ENCODE measurements around the gene MYZAP. TPM values are rescaled to one million over a fixed set of nuclear protein-coding genes. Genes with fewer than 3 reads are reported as not detected.

The MYZAP gene
- total RNA-seq, 1 experiment from 2014 or later, result 0.63 TPM

GRCh38 chr15:57681011-57681410, 89.3 kb downstream of the MYZAP start:
- Mint-ChIP-seq H3K27me3 (ENCODE audit: low read depth) (no peaks in the 10 kb centered on the region), H3K4me1 (0 out of 4 replicates have a peak, but pooled peaks cover 3% of the 10 kb centered on the region in 2 experiments), H3K9me3 (no peaks in the 10 kb centered on the region), H3K4me3 (no peak overlapping the region), H3K27ac (no peak overlapping the region), H3K36me3 (ENCODE audit: insufficient read depth in 1 of 3, low read depth in 3 of 3) (no peaks in the 10 kb centered on the region)
- no peak overlapping the region for H2BK120ac ChIP-seq (ENCODE audit: low read depth, low read length, poor library complexity, severe bottlenecking)
- H3K79me1 ChIP-seq (ENCODE audit: insufficient read depth, low read depth, low read length, poor library complexity, severe bottlenecking), result no peaks in the 10 kb centered on the region
- H2AFZ ChIP-seq (ENCODE audit: low read length), result no peak overlapping the region
- no peak overlapping the region for H4K91ac ChIP-seq (ENCODE audit: insufficient read length, low read depth, low read length)
- H4K8ac ChIP-seq (replicated peaks; ENCODE audit: insufficient read length, low read depth, low read length), result no peak overlapping the region
- no peak overlapping the region for H3K14ac ChIP-seq (ENCODE audit: insufficient read depth, low read length)
- H3K4ac ChIP-seq (ENCODE audit: low read depth, low read length), result no peak overlapping the region
- no peak for DNase-seq
- H3T11ph ChIP-seq (ENCODE audit: low read length), result no peak overlapping the region
- H2BK20ac ChIP-seq (ENCODE audit: low read depth, low read length, poor library complexity, severe bottlenecking), result no peak overlapping the region
- H2AK5ac ChIP-seq (ENCODE audit: insufficient read length, low read length), result no peak overlapping the region
- no peak overlapping the region for H3K56ac ChIP-seq (ENCODE audit: insufficient read length, low read depth, low read length)
- H4K5ac ChIP-seq (ENCODE audit: insufficient read length, low read depth, low read length), result no peak overlapping the region
- H3K23me2 ChIP-seq (ENCODE audit: insufficient read length, low read depth, low read length, poor library complexity, severe bottlenecking), result no peaks in the 10 kb centered on the region
- TF ChIP-seq CTCF (conservative IDR thresholded peaks at IDR 0.05), result no peak
- no peaks in the 10 kb centered on the region for H3K27me3 ChIP-seq (ENCODE audit: insufficient read depth, low read length)
- H3K23ac ChIP-seq (ENCODE audit: insufficient read length, low read depth, low read length), result no peak overlapping the region
- H2BK12ac ChIP-seq (ENCODE audit: insufficient read length, low read depth, low read length), result no peak overlapping the region
- H3K9me3 ChIP-seq (ENCODE audit: control insufficient read depth, low read depth, low read length), result no peaks in the 10 kb centered on the region
- H4K20me1 ChIP-seq (ENCODE audit: control insufficient read depth, insufficient read depth, insufficient read length), result no peaks in the 10 kb centered on the region
- no peak overlapping the region for H3K4me2 ChIP-seq (ENCODE audit: insufficient read depth, insufficient read length, low read length)
- H3K9ac ChIP-seq (ENCODE audit: extremely low read depth, insufficient read length, low read length), result no peak overlapping the region
- H3K4me1 ChIP-seq (ENCODE audit: insufficient read depth, low read length), result no peaks in the 10 kb centered on the region; the same call in 1 of the 2 replicates
- no peak overlapping the region for H2BK5ac ChIP-seq (ENCODE audit: insufficient read length, low read length)
- H3K27ac ChIP-seq (ENCODE audit: insufficient read length, low read depth, low read length), result no peak overlapping the region
- H2BK15ac ChIP-seq (ENCODE audit: low read depth, low read length), result no peak overlapping the region
- H3K18ac ChIP-seq (ENCODE audit: insufficient read length, low read depth, low read length), result no peak overlapping the region
- no CpG with 5 or more reads among the region's 1 CpG for WGBS (ENCODE audit: extremely low coverage, insufficient read length, low lambda C conversion rate)
- no peaks in the 10 kb centered on the region for H3K79me2 ChIP-seq (ENCODE audit: insufficient read depth, low read length)
